ENCODE results near the gene ATG7. TPM values are rescaled to one million over a fixed set of nuclear protein-coding genes. Genes with fewer than 3 reads are reported as not detected.
"Not testable (repeated sequence)": the region's sequence is repeated elsewhere in the genome, so short reads cannot be mapped to it uniquely, and the experiment has no call there.

The ATG7 gene
- total RNA-seq, 2 experiments from 2014 or later = 25.1 to 28.2 TPM

GRCh38 chr3:11423868-11424267 is 151.7 kb downstream of the ATG7 start:
- no peak for DNase-seq
- Mint-ChIP-seq H3K27ac (no peak overlapping the region), H3K4me3 (no peak overlapping the region), H3K36me3 (peaks cover 22% of the 10 kb centered on the region), H3K27me3 (no peaks in the 10 kb centered on the region), H3K9me3 (no peaks in the 10 kb centered on the region), H3K4me1 (peaks cover 9% of the 10 kb centered on the region)

GRCh38 chr3:11424277-11424676 is 152.1 kb downstream of the ATG7 start:
- Mint-ChIP-seq H3K9me3 (no peaks in the 10 kb centered on the region), H3K4me1 (peaks cover 9% of the 10 kb centered on the region), H3K36me3 (peaks cover 22% of the 10 kb centered on the region), H3K4me3 (no peak overlapping the region), H3K27me3 (no peaks in the 10 kb centered on the region), H3K27ac (no peak overlapping the region)
- no peak for DNase-seq

DNA sequence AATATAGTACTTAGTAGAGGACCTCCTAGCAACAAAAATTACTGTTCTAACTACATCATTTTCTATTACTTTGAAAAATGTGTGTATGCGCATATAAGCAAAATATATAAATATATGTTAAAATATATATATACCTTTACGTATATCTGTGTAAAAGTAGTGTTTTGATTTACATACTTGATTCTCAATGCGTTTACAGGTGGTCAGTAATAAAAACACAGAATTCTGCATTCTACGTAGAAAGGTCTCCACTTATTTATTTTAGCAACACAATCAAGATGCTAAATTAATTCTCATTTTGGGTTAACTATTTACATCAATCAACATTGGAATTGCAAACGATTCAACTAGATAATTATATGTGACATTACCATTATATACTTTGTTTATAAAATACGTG is 158.0 kb downstream of the ATG7 start:
- no peak overlapping the region for H3K27ac Mint-ChIP-seq
- no peaks in the 10 kb centered on the region for H3K9me3 Mint-ChIP-seq
- DNase-seq = no peak
- no peak overlapping the region for H3K4me3 Mint-ChIP-seq
- peaks cover 16% of the 10 kb centered on the region for H3K36me3 Mint-ChIP-seq
- H3K4me1 Mint-ChIP-seq = no peaks in the 10 kb centered on the region
- H3K27me3 Mint-ChIP-seq = no peaks in the 10 kb centered on the region

- Mint-ChIP-seq H3K4me1 (no peaks in the 10 kb centered on the region), H3K36me3 (peaks cover 12% of the 10 kb centered on the region), H3K9me3 (no peaks in the 10 kb centered on the region), H3K27me3 (no peaks in the 10 kb centered on the region), H3K27ac (no peak overlapping the region), H3K4me3 (no peak overlapping the region)
- DNase-seq = no peak
Observed at GRCh38 chr3:11430624-11431023, 158.4 kb downstream of the ATG7 start.

DNA sequence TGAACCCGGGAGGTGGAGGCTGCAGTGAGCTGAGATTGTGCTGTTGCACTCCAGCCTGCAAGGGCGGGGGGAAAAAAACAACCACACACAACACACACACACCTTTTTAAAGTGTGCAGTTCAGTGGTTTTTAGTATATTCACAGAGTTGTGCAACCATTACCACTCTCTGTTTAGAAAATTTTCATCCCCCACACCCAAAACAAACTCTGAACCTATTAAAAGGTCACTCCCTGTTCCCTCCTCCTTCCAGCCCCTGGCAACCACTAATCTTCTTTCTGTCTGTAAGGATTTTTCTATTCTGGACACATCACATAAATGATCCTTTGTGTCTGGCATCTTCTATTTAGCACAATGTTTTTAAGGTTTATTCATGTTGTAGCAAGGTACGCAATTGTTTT is 159.1 kb downstream of the ATG7 start:
- Mint-ChIP-seq H3K36me3 (peaks cover 11% of the 10 kb centered on the region), H3K9me3 (no peaks in the 10 kb centered on the region), H3K27ac (no peak overlapping the region), H3K4me1 (no peaks in the 10 kb centered on the region), H3K4me3 (no peak overlapping the region), H3K27me3 (no peaks in the 10 kb centered on the region)
- no peak for DNase-seq

GRCh38 chr3:11434017-11434526 is 161.9 kb downstream of the ATG7 start:
- Mint-ChIP-seq H3K9me3 (no peaks in the 10 kb centered on the region), H3K4me3 (no peak overlapping the region), H3K27ac (no peak overlapping the region), H3K36me3 (no peaks in the 10 kb centered on the region), H3K27me3 (no peaks in the 10 kb centered on the region), H3K4me1 (peaks cover 2% of the 10 kb centered on the region)
- DNase-seq = no peak

- DNase-seq = no peak
- Mint-ChIP-seq H3K27me3 (no peaks in the 10 kb centered on the region), H3K36me3 (peaks cover 3% of the 10 kb centered on the region), H3K4me3 (no peak overlapping the region), H3K9me3 (no peaks in the 10 kb centered on the region), H3K27ac (no peak overlapping the region), H3K4me1 (peaks cover 2% of the 10 kb centered on the region)
Observed at GRCh38 chr3:11434563-11435096, 162.4 kb downstream of the ATG7 start.

DNA sequence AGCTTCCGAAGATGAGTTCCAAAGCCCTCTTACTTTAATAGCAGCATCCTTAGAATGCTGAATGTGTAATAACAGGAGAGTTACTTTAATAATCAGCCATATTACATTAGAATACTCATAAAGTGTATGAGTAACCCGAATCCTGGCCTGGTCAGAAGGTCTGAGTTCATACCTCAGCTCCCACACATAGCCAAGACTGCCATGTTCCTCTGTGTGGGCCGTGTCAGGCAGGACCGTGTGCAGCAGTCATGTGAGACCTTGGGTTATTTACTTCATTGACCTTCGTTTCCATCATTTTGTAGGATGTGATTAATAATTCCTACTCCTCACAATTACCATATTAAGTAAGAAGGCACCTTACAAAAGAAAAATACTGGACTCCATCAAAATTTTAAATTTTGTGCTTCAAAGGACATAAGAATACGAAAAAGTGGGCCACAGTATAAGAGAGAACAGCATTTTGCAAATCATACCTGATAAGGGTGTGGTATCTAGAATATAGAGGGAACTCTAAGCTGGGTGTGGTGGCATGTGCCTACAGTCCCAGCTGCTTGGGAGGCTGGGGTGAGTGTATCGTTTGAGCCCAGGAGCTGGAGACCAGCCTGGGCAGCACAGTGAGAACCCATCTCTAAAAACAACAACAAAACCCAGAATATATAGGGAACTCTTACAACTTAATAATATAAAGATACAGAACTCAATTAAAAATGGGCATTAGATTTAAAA is 163.4 kb downstream of the ATG7 start:
- peaks cover 2% of the 10 kb centered on the region for H3K4me1 Mint-ChIP-seq
- peaks cover 6% of the 10 kb centered on the region for H3K36me3 Mint-ChIP-seq
- no peaks in the 10 kb centered on the region for H3K27me3 Mint-ChIP-seq
- no peak for DNase-seq
- no peaks in the 10 kb centered on the region for H3K9me3 Mint-ChIP-seq
- no peak overlapping the region for H3K27ac Mint-ChIP-seq
- no peak overlapping the region for H3K4me3 Mint-ChIP-seq

DNA sequence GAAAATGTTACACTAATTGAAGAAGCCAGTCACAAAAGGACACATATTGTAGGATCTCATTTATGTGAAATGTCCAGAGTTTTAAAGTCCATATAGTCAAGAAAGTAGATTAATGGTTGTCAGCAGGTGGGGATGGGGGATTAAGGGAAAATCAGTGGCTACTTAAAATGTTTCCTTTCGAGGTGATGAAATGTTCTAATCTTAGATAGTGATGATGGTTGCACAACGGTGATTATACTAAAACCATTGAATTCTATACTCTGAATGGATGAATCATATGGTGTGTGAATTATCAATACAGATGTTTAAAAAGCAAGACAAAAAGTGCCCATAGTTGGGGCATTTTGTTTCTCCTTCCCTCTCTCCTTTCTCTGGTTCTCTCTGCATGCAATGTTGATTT is 164.6 kb downstream of the ATG7 start:
- Mint-ChIP-seq H3K4me1 (peaks cover 2% of the 10 kb centered on the region), H3K4me3 (no peak overlapping the region), H3K27me3 (no peaks in the 10 kb centered on the region), H3K27ac (no peak overlapping the region), H3K36me3 (peaks cover 6% of the 10 kb centered on the region), H3K9me3 (no peaks in the 10 kb centered on the region)
- DNase-seq = no peak

DNA sequence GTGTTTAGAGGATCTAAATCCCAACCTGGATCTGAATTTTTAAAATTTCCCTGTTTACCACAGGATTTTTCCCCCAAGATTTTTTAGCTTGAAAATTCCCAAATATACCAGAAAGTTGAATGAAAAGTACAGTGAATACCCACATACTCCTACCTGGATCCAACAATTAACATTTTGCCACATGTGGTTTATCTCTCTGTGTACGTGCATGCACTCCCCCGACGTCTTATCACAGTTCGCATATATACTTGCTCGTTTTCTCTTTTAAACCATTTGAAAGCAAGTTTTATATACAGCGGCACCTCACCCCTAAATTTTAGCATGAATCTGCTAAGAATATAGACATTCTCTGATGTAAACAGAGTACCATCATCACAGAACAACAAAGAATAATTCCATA is 165.3 kb downstream of the ATG7 start:
- Mint-ChIP-seq H3K27me3 (no peaks in the 10 kb centered on the region), H3K27ac (no peak overlapping the region)
- no peak for DNase-seq

DNA sequence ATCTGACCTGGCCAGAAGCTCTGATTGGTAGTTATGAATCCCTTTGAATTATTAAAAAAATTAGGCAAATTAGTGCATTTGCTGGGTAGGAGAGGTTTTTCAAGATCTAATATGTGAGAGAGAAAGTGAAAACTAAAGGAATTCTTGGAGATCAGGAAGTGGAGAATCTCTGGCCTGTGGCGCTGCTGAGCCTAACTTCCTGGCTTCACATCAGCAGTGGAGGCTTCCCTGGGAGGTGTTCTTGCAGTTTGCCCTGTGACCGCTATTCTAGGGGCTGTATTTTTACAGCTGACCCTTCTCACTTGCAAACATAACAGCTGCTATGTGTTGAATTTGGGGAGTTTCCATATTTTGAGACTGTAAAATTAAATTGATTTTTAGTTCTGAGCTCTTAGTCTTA is 166.4 kb downstream of the ATG7 start:
- H3K4me1 Mint-ChIP-seq = peaks cover 2% of the 10 kb centered on the region
- no peak for DNase-seq
- no peaks in the 10 kb centered on the region for H3K27me3 Mint-ChIP-seq
- no peaks in the 10 kb centered on the region for H3K9me3 Mint-ChIP-seq
- peaks cover 7% of the 10 kb centered on the region for H3K36me3 Mint-ChIP-seq
- no peak overlapping the region for H3K27ac Mint-ChIP-seq
- no peak overlapping the region for H3K4me3 Mint-ChIP-seq

More for the DNA sequence above, 165.3 kb downstream of the ATG7 start:
- Mint-ChIP-seq H3K4me3 (no peak overlapping the region), H3K4me1 (peaks cover 2% of the 10 kb centered on the region), H3K9me3 (no peaks in the 10 kb centered on the region), H3K36me3 (peaks cover 7% of the 10 kb centered on the region)

DNA sequence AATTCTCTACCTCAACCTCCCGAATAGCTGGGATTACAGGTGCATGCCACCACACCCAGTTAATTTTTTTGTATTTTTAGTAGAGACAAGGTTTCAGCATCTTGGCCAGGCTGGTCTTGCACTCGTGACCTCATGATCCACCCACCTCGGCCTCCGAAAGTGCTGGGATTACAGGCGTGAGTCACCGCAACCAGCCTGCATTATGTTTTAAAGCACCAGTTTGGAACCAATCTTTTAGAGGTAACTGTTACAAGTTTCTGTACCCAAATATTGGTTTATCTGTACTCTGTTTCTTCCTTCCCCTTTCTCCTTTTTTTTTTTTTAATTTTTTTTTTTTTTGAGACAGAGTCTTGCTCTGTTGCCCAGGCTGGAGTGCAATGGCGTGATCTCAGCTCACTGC is 169.1 kb downstream of the ATG7 start:
- DNase-seq, H3K27ac Mint-ChIP-seq, H3K27me3 Mint-ChIP-seq, H3K4me1 Mint-ChIP-seq, H3K4me3 Mint-ChIP-seq, H3K9me3 Mint-ChIP-seq: not testable (repeated sequence)
- peaks cover 21% of the 10 kb centered on the region for H3K36me3 Mint-ChIP-seq

DNA sequence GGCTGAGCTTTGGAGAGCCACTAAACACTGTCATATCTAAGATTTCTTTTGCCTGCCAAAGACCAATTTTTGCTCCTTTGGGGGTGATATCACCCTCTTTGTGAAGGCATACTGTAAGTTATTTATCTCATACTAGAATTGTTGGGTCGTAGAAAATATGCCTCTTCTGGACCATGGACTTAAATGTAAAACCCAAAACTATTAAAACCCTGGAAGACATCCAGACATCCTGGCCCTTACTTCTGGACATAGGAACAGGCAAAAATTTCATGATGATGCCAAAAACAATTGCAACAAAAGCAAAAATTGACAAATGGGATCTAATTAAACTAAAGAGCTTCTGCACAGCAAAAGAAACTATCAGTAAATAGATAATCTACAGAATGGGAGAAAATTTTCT is 172.2 kb downstream of the ATG7 start:
- H3K36me3 Mint-ChIP-seq = peaks cover 18% of the 10 kb centered on the region
- no peaks in the 10 kb centered on the region for H3K27me3 Mint-ChIP-seq
- H3K4me1 Mint-ChIP-seq = no peaks in the 10 kb centered on the region
- H3K4me3 Mint-ChIP-seq = no peak overlapping the region
- no peak overlapping the region for H3K27ac Mint-ChIP-seq
- DNase-seq = no peak
- H3K9me3 Mint-ChIP-seq = no peaks in the 10 kb centered on the region

- H3K36me3 Mint-ChIP-seq = peaks cover 14% of the 10 kb centered on the region
- H3K4me3 Mint-ChIP-seq, H3K9me3 Mint-ChIP-seq, H3K27ac Mint-ChIP-seq, H3K27me3 Mint-ChIP-seq, H3K4me1 Mint-ChIP-seq, DNase-seq: not testable (repeated sequence)
Observed at GRCh38 chr3:11445193-11445592, 173.0 kb downstream of the ATG7 start.

GRCh38 chr3:11445883-11446282 is 173.7 kb downstream of the ATG7 start:
- H3K4me1 Mint-ChIP-seq = no peaks in the 10 kb centered on the region
- peaks cover 14% of the 10 kb centered on the region for H3K36me3 Mint-ChIP-seq
- no peaks in the 10 kb centered on the region for H3K27me3 Mint-ChIP-seq
- H3K4me3 Mint-ChIP-seq = no peak overlapping the region
- H3K27ac Mint-ChIP-seq = no peak overlapping the region
- no peak for DNase-seq
- H3K9me3 Mint-ChIP-seq = no peaks in the 10 kb centered on the region

DNA sequence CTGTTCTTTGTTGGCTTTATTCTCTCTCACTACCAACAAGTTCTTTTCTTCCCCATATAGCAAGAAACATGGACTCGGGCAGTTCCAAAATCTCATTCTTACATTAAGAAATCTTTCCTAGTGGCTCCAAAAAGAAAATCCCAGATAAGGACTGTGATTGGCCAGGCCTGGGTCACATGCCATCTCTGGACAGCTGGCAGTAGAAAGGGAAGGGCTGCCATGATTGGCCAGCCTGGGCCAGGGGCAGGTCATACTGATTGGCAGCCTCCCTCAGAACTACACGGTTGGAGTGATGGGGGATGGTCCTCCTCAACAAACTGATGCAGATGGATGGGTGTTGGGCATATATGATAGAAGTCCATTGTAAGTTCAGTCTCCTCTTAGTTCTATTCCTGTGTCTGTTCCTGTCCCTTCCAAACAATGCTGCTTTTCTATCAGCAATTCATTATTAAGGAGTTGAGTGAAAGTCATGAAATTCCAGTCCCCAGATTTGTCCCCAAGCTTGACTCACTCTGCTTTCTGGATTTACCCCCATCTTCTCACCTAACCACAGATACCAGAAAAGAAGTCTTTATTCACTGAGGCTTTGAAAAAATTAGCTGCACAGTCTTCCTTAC is 175.5 kb downstream of the ATG7 start:
- no peaks in the 10 kb centered on the region for H3K9me3 Mint-ChIP-seq
- peaks cover 13% of the 10 kb centered on the region for H3K36me3 Mint-ChIP-seq
- no peaks in the 10 kb centered on the region for H3K27me3 Mint-ChIP-seq
- no peak overlapping the region for H3K4me3 Mint-ChIP-seq
- H3K27ac Mint-ChIP-seq = no peak overlapping the region
- no peak for DNase-seq
- no peaks in the 10 kb centered on the region for H3K4me1 Mint-ChIP-seq

Data from activated naive CD8-positive, alpha-beta T cell treated with anti-CD3 and anti-CD28 coated beads for 36 hours (primary cell).